NCI-H2107 treated with DMSO at 0.1 percent for 48 hours (cell line): ENCODE measurements around the gene MCRIP2.

ENCODE experiments used
- DNase-seq: peaks from one replicate; lab custom pipeline; 2025; ENCODE audit not compliant: unreplicated experiment; lab: John Stamatoyannopoulos, UW

MCRIP2 gene

DNA sequence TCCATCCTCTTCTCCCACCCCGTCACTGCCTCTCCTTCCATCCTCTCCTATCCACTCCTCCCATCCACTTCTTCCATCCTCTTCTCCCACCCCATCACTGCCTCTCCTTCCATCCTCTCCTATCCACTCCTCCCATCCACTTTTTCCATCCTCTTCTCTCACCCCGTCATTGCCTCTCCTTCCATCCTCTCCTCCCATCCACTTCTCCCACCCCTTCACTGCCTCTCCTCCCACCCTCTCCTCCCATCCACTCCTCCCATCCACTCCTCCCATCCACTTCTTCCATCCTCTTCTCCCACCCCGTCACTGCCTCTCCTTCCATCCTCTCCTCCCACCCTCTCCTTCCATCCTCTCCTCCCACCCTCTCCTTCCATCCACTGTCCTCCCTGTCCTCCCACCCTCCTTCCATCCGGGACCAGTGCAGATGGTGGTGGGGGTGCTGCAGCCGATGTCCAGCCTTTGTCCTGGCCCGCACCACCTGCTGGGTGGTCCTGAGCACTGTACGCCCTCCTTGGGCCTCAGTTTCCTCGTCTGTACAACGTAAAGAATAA lies 9.7 kb upstream of the MCRIP2 start:
- DNase-seq, result no peak

DNA sequence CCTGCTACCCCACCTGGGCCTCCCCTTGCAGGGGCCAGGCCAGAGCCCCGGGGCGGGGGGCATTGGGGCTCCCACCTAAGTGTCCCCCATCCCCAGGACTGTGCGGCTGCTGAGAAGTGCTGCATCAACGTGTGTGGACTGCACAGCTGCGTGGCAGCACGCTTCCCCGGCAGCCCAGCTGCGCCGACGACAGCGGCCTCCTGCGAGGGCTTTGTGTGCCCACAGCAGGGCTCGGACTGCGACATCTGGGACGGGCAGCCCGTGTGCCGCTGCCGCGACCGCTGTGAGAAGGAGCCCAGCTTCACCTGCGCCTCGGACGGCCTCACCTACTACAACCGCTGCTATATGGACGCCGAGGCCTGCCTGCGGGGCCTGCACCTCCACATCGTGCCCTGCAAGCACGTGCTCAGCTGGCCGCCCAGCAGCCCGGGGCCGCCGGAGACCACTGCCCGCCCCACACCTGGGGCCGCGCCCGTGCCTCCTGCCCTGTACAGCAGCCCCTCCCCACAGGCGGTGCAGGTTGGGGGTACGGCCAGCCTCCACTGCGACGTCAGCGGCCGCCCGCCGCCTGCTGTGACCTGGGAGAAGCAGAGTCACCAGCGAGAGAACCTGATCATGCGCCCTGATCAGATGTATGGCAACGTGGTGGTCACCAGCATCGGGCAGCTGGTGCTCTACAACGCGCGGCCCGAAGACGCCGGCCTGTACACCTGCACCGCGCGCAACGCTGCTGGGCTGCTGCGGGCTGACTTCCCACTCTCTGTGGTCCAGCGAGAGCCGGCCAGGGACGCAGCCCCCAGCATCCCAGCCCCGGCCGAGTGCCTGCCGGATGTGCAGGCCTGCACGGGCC lies 8.9 kb upstream of the MCRIP2 start:
- DNase-seq, result no peak

DNA sequence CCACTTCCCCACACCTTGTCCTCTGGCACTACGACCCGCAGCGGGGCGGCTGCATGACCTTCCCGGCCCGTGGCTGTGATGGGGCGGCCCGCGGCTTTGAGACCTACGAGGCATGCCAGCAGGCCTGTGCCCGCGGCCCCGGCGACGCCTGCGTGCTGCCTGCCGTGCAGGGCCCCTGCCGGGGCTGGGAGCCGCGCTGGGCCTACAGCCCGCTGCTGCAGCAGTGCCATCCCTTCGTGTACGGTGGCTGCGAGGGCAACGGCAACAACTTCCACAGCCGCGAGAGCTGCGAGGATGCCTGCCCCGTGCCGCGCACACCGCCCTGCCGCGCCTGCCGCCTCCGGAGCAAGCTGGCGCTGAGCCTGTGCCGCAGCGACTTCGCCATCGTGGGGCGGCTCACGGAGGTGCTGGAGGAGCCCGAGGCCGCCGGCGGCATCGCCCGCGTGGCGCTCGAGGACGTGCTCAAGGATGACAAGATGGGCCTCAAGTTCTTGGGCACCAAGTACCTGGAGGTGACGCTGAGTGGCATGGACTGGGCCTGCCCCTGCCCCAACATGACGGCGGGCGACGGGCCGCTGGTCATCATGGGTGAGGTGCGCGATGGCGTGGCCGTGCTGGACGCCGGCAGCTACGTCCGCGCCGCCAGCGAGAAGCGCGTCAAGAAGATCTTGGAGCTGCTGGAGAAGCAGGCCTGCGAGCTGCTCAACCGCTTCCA lies 8.1 kb upstream of the MCRIP2 start:
- no peak for DNase-seq

DNA sequence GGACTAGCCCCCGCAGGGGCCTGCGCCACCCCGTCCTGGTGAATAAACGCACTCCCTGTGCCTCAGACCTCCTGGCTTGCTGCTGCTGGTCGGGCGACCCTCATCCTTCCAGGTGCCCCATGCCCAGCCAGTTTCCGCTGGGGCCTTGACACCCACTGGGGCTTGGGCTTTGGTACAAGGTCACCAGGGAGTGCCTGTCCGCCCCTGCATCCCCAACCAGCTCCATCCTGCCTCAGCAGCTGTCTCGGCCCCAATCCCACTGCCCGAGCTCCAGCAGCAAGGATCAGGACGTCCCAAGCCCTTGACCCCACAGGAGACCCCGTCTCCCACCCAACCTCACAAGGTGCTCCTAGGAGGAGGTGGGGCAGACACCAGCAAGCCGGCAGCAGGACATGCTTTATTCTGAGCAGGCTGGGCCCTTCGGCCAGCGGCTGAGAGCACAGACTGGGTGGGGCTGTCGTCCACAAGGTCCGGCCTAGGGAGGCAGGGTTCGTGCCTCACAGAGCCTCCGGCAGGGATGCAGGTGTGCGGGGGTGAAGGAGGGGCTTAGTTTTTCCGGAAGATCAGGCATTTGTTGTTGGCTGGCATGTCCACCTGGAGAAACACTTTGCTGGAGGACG lies 7.5 kb upstream of the MCRIP2 start:
- DNase-seq, result no peak

DNA sequence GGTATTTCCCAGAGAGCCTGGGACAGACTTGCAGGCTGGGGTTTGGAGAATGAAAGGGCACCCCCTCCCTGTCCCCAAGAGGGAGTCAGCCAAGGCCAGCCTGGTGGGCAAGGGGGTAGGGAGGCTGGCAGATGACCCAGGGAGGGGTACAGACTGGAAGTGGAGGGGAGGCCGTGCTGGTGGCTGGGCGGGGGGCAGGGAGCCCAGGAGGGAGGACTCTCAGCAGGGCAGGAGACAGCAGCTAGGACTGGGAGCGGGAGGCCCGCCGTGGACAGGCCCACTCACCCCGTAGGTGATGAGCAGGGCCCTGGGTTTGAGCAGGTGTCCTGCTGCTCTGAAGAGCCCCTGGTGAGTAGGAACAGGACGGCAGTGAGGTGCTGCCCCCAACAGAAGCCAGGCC lies 6.6 kb upstream of the MCRIP2 start:
- no peak for DNase-seq

DNA sequence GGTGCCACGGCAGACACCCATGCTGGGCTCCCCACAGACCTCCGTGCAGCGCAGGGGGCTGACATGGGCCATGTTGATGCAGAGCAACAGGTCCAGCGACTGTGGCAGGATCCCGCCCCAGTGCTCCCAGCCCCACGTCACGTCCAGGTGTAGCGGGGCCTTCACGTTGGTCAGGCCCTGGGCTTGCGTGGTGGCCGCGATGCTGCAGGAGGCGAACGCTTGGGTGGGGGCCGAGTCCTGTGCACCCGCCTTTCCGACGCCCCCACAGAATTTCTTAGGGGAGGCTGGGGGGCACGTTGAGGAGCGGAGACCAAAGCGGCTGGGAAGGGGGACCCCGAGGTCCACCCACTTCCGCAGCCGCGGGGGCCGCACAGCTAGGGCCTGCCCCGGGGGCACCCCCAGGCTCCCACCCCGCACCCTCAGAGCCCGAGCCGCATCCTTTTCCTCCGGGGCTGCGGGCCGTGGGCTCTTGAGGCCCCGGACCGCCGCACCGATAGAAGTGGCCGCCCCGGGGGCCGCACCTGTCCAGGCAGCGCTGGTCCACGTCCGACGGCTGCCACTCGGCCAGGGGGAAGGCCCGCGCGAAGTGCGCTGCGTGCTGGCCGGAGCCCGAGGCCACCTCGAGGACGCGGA lies 5.9 kb upstream of the MCRIP2 start:
- DNase-seq, result no peak

DNA sequence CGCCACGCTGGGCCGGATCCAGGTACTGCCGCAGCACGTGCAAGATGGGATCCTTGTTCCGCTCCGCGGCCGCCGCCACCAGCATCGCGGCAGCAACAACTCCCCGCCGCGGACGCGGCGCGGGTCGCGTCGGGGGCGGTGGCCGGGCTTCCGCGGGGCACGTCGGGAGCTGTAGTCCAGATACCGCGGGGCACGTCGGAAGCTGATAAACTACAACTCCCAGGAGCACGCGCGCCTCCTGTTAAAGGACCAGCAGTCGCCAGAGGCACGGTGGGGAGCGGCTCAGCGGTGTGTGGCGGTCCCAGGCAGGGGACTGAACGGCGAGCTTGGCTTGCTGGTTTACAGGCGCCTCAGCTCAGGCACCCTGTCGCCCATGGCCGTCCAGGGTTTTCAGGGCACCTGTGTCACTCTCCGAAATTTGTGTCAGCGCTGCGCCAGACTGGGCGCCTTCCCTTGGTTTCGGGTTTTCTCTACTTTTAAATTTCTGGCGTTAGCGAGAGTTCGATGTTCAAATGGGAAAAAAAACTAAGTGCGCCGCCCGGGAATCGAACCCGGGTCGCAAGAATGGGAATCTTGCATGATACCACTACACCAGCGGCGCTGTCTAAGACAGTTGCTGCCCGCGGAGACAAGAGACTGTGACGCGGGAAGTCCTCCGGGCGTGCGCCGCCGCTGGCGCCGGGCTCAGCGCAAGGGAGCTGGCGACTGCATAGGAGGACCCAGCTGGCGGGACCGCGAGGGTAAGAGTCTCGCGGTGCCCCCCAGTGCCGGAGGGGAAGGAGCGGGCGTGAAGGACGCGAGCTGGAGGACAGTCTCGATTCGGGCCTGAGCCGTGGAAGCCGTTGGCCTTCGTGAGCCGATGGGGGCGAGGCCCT lies 5.2 kb upstream of the MCRIP2 start, which contains the start of gene METTL26:
TSS of gene METTL26 (minus strand) at position 100 of the 875 bp plus-strand sequence. CDS start at position 85, 15 bp downstream.
- peak; percentile 74 for DNase-seq

DNA sequence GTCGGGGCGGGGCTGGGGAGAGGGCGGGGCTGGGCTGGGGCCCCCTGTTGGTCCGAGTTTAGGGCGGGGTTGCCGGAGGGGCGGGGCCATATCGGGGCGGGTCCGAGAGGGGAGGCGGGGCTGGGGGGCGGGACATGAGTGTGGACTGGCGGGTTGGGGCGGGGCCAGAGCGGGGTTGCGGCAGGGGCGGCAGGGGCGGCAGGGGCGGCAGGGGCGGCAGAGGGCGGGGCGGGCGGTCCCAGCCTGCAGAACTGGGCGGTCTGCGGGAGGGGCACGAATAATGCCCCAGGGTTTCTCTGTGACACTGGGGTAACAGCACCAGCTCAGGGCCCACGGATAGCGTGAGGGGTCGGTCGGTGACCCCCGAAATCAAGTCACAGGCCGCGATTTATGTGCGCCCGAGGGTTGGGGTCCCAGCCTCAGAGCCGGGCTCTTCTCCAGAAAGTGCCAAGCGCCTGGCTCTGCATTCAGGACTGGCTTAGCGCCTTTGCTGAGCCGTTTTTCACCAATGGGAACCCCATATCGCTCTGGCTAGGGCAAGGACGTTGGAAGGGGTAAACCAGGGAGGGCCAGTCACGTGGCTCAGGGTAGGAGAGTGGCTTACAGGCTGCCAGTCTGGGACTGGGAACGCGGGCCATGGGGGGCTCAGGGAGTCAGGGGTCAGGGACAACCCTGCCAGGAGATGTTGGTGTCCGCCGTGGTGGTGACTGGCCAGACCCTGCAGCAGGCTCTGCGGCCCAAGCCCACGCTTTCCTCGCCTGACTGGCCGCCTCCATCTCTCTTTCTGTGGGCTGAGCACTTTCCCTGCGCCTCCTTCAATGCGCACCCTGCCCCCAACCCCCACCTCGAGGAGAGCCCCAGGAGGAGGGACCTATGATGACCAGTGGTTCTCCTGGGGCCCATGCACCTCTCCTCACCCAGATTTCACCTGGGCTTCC lies 4.3 kb upstream of the MCRIP2 start:
- DNase-seq, result no peak

DNA sequence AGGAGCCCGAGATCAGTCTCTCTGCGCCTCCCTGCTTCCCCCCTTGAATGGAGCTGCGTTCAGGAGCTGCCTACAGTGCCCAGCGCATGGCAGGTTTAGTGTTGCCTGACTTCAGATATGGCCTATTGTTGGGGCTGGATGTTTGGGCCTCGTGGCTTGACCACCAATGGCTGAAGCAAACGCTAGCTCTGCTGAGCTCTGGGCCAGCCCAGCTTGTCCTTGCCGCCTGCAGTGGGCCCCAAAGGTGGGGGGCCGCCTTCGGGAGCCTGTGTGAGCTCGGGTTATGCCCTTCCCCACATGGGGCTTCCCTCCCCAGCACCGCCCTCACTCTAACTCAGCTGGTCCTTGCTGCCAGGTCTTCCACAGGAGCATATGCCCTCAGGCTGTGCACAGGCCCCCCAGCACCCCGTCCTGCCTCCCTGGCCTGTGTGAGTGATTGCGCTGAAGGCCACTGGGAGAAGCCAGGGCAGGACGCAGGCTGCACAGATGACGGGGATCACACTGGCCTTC lies 3.5 kb upstream of the MCRIP2 start:
- no peak for DNase-seq

DNA sequence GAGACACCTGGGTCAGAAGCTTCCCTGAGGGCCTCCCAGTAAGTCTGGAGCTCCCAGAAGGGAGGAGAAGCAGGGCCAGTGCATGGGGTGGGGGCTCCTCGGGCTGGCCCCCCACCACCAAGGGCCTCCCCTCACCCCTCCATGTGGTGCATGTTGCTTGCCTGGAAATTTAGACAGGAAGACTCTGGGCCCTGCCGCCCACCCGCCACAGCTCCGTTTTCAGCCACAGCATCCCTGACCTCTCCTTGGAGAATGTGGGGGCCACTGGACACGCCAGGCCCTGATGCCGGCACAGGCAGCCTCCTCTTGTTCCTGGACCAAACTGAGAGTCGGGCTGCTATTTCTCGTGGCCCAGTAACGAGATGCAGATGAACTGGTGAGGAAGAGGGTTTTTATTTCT lies 2.8 kb upstream of the MCRIP2 start:
- DNase-seq, result no peak

DNA sequence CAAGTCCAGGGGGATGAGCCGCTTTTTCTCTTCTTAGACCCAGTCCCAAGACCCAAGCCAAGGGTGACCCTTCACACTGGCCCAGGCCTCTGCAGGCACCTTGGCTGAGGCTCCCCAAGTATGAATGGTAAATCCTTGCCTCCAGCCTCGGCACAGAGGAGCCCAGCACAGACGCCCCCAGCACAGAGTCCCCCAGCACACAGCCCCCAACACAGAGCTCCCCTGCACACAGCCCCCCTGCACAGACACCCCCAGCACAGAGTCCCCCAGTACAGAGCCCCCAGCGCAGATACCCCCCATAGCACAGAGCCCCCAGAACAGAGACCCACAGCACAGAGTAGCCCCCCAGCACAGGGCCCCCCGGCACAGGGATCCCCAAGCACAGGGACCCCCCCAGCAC lies 1.0 kb upstream of the MCRIP2 start:
- no peak for DNase-seq

DNA sequence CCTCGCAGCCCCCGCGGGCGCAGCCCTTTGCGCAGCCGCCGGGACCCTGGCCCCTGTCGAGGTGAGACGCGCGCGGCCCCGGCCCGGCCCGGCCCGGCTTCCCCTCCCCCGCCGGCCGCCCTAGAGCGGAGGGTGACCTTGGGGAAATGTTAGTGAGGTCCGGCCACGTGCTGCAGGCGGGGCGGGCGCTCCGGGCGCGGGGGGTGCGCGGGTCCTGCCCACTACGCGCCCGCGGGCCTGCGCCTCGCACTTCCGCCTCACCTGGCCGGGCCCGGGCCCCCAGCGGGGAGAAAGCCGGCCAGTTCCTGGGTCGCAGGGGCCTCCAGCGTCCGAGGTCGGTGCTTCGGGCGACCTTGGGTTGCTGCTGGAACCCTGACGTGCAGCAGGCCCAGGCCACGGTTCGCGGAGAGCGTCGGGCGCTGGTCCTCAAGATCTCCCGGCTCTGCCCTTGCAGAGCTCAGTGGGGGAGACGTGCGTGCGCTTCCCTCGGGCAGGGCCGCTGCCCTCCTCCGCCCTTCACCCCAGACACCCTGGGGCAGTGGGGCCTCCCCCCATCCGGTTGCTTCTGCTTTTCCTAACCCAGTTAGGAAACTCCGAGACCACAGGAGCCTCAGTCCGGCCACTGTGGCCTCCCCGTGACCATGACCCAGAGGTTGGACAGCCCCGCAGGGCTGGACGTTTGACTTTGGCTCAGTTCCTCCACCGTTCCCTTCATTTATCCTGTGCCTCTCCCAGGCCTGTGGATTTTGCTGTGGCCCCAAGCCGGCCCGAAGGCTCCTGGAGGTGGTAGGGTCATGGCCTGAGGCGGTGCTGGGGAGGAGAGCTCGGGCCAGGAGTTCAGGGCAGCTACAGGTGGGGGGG lies 791 bp downstream of the MCRIP2 start:
- DNase-seq, result no peak

DNA sequence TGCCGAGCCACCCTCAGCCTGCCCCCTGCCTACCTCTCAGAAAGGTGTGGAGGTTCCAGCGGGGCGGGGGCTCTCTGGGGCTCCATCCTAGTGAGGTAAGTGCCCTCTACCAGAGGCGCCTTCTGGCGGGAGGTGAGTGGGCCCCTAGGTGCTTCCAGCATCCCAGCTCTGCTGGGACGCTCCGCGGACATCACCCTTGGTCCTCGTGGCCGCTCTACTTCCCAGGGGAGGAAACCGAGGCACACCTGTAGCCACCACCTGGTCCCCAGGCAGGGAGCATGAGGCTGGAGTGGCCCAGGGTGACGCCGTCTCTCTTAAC lies 1.4 kb downstream of the MCRIP2 start:
- no peak for DNase-seq

DNA sequence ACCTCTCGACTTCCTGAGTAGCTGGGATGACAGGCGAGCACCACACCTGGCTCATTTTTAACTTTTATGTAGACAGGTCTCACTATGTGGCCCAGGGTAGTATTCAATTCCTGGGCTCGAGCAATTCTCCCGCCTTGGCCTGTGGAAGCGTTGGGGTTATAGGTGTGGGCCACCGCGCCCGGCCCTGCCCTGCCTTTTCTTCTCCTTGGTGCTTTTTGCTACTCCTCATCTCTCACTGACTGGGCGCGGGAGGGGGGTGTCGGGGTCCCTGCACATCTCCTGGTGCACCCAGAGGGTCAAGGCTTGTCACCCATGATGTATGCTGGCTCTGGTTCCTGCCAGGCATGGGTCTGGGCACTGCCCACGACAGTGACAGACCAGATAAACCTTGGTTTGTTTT lies 2.9 kb downstream of the MCRIP2 start:
- no peak for DNase-seq

DNA sequence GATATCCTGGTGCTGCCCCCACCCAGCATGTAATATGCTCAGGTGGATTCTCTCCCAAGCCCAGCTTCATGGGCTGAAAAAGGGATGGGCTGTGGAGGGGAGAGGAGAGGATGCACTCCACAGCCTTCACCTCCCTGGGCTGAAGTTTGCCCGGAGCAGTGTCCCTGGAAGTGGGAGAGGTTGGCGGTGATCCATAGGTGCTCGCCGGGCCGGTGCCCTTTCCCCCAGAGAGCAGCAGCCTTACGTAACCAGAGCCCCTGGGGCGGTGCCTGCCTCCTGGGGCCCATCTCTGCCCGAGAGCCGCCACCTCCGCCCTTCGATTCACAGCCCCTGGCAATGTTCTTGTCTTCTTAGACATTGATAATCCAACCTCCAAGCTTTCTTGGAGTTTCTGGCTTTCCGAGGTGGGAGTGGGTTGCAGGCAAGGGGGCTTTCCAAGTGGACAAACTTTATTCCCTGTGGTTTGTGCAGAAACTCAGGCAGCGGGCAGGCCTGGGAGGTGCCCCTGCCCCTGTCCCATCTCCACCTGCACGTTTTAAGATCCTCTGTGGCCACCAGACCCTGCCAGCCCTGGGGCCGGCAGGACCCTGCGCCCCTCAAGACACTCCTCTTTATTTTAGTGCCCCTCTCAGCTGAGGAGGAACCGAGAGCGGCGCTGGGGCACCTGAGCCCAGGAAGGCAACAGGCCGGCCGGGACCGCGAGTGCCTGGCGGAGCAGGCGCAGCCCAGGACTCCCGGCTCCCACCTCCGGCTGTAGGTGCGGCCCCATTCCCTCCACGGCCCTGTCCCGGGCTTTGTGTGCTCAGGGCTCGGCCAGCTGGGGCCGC lies 4.4 kb downstream of the MCRIP2 start:
- DNase-seq, result no peak

DNA sequence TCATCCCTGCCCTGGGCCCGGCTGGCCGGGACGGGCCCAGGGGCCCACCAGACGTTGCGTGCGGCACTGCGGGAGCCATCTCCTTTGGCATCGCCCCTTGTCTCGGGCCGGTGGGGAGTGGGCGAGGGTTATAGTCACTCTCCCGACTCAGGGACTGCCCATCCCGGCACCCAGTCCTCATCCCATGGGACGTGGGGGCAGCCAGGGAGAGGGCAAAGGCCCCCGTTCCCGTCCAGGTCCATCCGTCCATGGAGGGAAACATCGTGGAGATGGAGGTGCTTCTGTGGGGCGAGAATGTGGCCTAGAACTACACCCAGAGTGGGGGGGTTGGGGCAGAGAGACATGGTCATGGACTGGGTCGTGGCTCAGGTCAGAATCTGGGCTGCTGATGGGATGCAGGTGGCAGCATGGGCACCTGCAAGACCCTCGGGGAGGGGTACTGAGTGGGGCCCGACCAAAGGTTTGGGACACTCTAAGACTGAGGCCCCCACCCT lies 5.1 kb downstream of the MCRIP2 start:
- no peak for DNase-seq
